ENCODE data around the gene CNNM1.

CNNM1 gene

GRCh38 chr10:99372546-99373271 lies 43.6 kb downstream of the CNNM1 start:
- DNase-seq = no peak

- no peak for DNase-seq
These were observed 45.4 kb downstream of the CNNM1 start for GRCh38 chr10:99374526-99374925.

GRCh38 chr10:99374972-99375371 lies 45.8 kb downstream of the CNNM1 start:
- DNase-seq = no peak

GRCh38 chr10:99375426-99375825 lies 46.3 kb downstream of the CNNM1 start:
- DNase-seq = no peak

GRCh38 chr10:99382176-99382575 lies 53.0 kb downstream of the CNNM1 start:
- DNase-seq = no peak

GRCh38 chr10:99387071-99387470 lies 57.9 kb downstream of the CNNM1 start:
- no peak for DNase-seq

- DNase-seq = no peak
These were observed 58.4 kb downstream of the CNNM1 start for GRCh38 chr10:99387541-99387940.

GRCh38 chr10:99389729-99390480 lies 60.7 kb downstream of the CNNM1 start:
- no peak for DNase-seq

- no peak for DNase-seq
These were observed 62.2 kb downstream of the CNNM1 start for GRCh38 chr10:99391346-99391745.

GRCh38 chr10:99393036-99393435 lies 63.9 kb downstream of the CNNM1 start:
- DNase-seq = no peak

GRCh38 chr10:99393683-99394082 lies 64.5 kb downstream of the CNNM1 start:
- DNase-seq = no peak

- DNase-seq = no peak
These were observed 65.1 kb downstream of the CNNM1 start for GRCh38 chr10:99394256-99394655.

- DNase-seq = no peak
These were observed 65.7 kb downstream of the CNNM1 start for GRCh38 chr10:99394761-99395386.

- DNase-seq = no peak
These were observed 66.7 kb downstream of the CNNM1 start for GRCh38 chr10:99395750-99396445.

GRCh38 chr10:99396471-99396870 lies 67.3 kb downstream of the CNNM1 start:
- no peak for DNase-seq

GRCh38 chr10:99399664-99400063 lies 70.5 kb downstream of the CNNM1 start:
- DNase-seq = no peak

GRCh38 chr10:99403674-99404073 lies 74.5 kb downstream of the CNNM1 start:
- DNase-seq = no peak

GRCh38 chr10:99406149-99406548 lies 77.0 kb downstream of the CNNM1 start:
- no peak for DNase-seq

- no peak for DNase-seq
These were observed 81.0 kb downstream of the CNNM1 start for GRCh38 chr10:99410146-99410545.

GRCh38 chr10:99410876-99411275 lies 81.7 kb downstream of the CNNM1 start:
- DNase-seq = no peak

GRCh38 chr10:99411546-99411945 lies 82.4 kb downstream of the CNNM1 start:
- no peak for DNase-seq

GRCh38 chr10:99412099-99412498 lies 82.9 kb downstream of the CNNM1 start:
- DNase-seq = no peak
